SU-DHL-6 (cell line): Measurements from ENCODE around the gene TRIP13.

Experiments used
- CTCF ChIP-seq: fragments of 200-600 bp; sonication (generic); IDR thresholded peaks from one replicate; pipeline ENCODE4 v1.5.1; 2017; ENCODE audit warnings: antibody characterized with exemption, mild to moderate bottlenecking, low read length, moderate library complexity; ENCODE audit not compliant: insufficient read depth, poor library complexity, severe bottlenecking
- EZH2phosphoT487 ChIP-seq: fragments of 200-600 bp; sonication (generic), shearing (Covaris generic); conservative IDR thresholded peaks from 2 replicates; pipeline ENCODE4 v1.6.1; 2018; ENCODE audit warnings: mild to moderate bottlenecking, antibody characterized with exemption, low read length, moderate library complexity, mixed read lengths

DNA sequence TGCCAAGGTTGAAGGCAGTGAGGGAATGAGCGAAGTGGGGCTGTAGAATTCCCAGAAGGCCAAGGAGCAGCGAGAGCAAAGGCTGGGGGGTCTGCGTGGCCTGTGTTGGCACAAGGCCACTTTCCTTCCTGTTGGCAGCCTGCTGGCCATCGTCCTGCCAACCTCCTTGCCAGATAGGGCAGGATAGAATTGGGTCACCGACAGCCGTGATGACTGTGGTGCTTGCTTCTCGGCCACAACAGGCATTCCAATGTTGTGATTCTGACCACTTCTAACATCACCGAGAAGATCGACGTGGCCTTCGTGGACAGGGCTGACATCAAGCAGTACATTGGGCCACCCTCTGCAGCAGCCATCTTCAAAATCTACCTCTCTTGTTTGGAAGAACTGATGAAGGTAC is 18.9 kb downstream of the TRIP13 start:
- no peak for TF ChIP-seq CTCF
- TF ChIP-seq EZH2phosphoT487, result no peak
